Neutrophil (primary cell): Measurements from ENCODE around the gene ARMH2.

ENCODE experiments used
- H3K27ac ChIP-seq: fragments of 200-600 bp; sonication (generic); 2 replicates; pipeline ENCODE4 v1.5.1; 2016; ENCODE audit warnings: mild to moderate bottlenecking, moderate library complexity
- H3K27me3 ChIP-seq: fragments of 200-600 bp; sonication (generic); 2 replicates; pipeline ENCODE4 v1.6.0; 2016; ENCODE audit warnings: mild to moderate bottlenecking
- H3K36me3 ChIP-seq: fragments of 200-600 bp; sonication (generic); 2 replicates; pipeline ENCODE4 v1.5.1; 2017
- H3K4me1 ChIP-seq, 2 experiments: fragments of 200-600 bp in 1 of 2; sonication (generic) in 1 of 2; 1 replicate in 1 of 2; 2 replicates in 1 of 2; pipeline versions ENCODE4 v1.5.1 to v1.6.1; 2013 to 2016; ENCODE audit warnings: low read depth in 1 of 2, low read length in 1 of 2, mild to moderate bottlenecking in 1 of 2, moderate library complexity in 1 of 2; ENCODE audit not compliant: control insufficient read depth in 1 of 2, insufficient read depth in 1 of 2
- H3K4me3 ChIP-seq, 2 experiments: fragments of 200-600 bp in 1 of 2; sonication (generic) in 1 of 2; 1 replicate in 1 of 2; 2 replicates in 1 of 2; pipeline ENCODE4 v1.5.1; 2013 to 2016; ENCODE audit warnings: low read depth in 1 of 2, low read length in 1 of 2, mild to moderate bottlenecking in 1 of 2, moderate library complexity in 1 of 2
- H3K9me3 ChIP-seq: fragments of 200-600 bp; sonication (generic); 2 replicates; pipeline ENCODE4 v1.5.1; 2016
- TF ChIP-seq, protein P1 (sequence below): fragments of 200-600 bp; sonication (generic); IDR thresholded peaks from 2 replicates; pipeline ENCODE4 v1.5.1; 2016; ENCODE audit warnings: antibody characterized with exemption

The ARMH2 gene

DNA sequence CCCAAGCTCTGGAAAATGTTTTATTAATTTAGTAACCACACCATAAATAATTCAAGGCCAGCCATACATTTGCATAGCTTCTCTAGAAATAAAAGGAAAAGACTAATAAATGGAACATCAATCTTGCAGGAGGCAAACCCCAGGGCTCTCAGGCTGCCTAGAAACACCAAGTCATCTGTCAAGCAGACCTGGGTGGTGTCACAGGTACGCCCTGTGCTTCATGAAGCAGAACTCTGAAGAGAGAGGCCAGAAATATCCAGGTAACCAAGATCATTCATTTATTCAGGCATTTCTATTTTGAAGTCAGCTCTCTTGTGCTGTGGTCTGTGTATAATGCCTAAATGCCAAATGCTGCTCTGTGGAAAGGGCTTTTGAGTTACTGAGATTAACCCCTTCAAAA lies 45.3 kb upstream of the ARMH2 start:
- H3K4me1 ChIP-seq: no peaks in the 10 kb centered on the region
- no peaks in the 10 kb centered on the region for H3K27me3 ChIP-seq
- peak overlapping the region; percentile 22 for H3K27ac ChIP-seq
- peaks cover 100% of the 10 kb centered on the region for H3K36me3 ChIP-seq
- TF ChIP-seq, protein P1, sequence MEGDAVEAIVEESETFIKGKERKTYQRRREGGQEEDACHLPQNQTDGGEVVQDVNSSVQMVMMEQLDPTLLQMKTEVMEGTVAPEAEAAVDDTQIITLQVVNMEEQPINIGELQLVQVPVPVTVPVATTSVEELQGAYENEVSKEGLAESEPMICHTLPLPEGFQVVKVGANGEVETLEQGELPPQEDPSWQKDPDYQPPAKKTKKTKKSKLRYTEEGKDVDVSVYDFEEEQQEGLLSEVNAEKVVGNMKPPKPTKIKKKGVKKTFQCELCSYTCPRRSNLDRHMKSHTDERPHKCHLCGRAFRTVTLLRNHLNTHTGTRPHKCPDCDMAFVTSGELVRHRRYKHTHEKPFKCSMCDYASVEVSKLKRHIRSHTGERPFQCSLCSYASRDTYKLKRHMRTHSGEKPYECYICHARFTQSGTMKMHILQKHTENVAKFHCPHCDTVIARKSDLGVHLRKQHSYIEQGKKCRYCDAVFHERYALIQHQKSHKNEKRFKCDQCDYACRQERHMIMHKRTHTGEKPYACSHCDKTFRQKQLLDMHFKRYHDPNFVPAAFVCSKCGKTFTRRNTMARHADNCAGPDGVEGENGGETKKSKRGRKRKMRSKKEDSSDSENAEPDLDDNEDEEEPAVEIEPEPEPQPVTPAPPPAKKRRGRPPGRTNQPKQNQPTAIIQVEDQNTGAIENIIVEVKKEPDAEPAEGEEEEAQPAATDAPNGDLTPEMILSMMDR: no peak
- no peak overlapping the region for H3K4me3 ChIP-seq
- H3K9me3 ChIP-seq: peaks cover 7% of the 10 kb centered on the region

DNA sequence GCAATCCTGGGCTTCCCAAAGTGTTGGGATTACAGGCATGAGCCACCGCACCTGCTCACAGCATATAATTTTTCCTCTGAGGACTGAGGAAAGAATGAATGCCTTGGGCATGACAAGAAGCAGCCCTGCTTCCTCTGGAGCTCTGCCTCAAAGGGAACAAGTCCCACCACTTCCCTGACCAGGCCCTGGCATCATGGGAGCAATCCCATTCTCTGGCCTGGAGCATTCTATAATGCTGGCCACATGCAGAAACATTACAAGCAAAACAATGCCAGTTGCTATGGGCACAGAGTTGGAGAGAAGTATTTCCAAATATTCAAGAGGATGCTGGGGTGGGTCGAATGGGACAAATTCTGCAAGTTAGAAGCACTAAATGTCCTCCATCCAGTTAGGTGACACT lies 41.5 kb upstream of the ARMH2 start:
- Histone ChIP-seq H3K27ac (peak overlapping the region; percentile 43), H3K9me3 (no peaks in the 10 kb centered on the region), H3K36me3 (peaks cover 100% of the 10 kb centered on the region), H3K27me3 (no peaks in the 10 kb centered on the region), H3K4me1 (no peaks in the 10 kb centered on the region), H3K4me3 (no peak overlapping the region)
- TF ChIP-seq, protein P1: no peak

DNA sequence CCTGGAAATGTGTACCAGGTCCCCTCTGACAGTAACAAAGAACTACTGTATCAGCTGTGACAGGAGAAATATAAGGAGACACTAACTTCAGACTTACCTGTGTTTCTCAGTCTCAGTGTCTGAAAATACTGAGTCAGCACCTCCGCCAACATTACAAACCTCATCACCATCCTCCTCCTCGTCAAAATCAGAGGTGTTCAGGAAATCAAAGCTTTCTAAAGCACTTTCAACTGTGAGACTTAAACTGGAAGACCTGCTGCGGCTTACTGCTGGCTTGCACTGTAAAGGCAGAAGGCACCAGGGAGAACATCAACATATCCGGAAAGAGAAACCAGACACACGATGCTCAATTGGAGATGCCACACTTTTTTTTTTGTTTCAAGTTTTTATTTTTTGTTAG lies 40.3 kb upstream of the ARMH2 start:
- TF ChIP-seq, protein P1: no peak
- Histone ChIP-seq H3K36me3 (peaks cover 100% of the 10 kb centered on the region), H3K4me3 (no peak overlapping the region), H3K4me1 (no peaks in the 10 kb centered on the region), H3K27ac (peak overlapping the region; percentile 39), H3K27me3 (no peaks in the 10 kb centered on the region), H3K9me3 (no peaks in the 10 kb centered on the region)

DNA sequence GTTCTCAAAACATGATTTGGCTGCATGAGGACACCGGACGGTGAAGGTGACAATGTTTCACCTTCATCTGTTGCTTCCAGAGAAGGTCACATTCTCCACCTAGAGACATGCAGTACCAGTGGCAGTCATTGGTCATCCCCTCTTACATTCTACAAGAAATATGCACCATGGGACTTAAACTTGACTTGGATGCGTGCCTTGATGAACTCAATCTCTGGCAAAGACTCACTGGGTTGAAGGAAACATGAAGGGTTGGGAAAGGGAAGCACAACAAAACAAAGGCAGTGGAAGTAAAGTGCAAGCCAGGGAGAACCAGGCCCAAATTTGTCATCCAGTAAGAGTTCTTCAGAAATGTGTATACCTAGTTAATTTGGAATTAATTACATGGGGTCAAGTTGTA lies 39.4 kb upstream of the ARMH2 start:
- TF ChIP-seq, protein P1: no peak
- Histone ChIP-seq H3K36me3 (peaks cover 100% of the 10 kb centered on the region), H3K4me1 (no peaks in the 10 kb centered on the region), H3K27ac (peak overlapping the region; percentile 22), H3K4me3 (no peak overlapping the region), H3K9me3 (no peaks in the 10 kb centered on the region), H3K27me3 (no peaks in the 10 kb centered on the region)

DNA sequence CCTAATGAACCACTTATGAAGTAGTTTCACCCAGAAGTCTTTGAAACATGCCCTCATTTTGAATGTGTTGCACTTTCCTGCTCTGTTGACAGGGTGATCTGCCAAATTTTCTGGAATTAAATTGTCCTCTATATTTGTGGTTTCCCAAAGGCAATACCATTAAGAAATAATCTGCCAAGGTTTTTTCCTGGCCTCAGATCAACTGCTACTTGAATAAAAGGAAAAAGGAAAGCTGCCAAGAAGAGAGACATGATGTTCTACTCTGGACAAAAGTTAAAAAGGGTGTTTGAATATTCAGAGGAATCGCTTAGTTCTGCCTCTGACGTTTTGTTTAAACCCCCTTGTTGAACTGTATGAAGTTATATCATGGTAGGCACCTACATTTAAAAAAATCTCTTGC lies 37.4 kb upstream of the ARMH2 start:
- H3K4me1 ChIP-seq: no peaks in the 10 kb centered on the region
- TF ChIP-seq, protein P1: no peak

More for the DNA sequence above, 37.4 kb upstream of the ARMH2 start:
- peak overlapping the region; percentile 22 for H3K27ac ChIP-seq
- H3K27me3 ChIP-seq: no peaks in the 10 kb centered on the region
- H3K4me3 ChIP-seq: no peak overlapping the region
- H3K9me3 ChIP-seq: no peaks in the 10 kb centered on the region
- H3K36me3 ChIP-seq: peaks cover 100% of the 10 kb centered on the region
